Tibial nerve (tissue), 4 donors: ENCODE data around the gene ESYT2.

Experiments used
- CTCF ChIP-seq, 5 experiments: fragments of 200-600 bp in 3 of 5; fragments of 450-650 bp in 2 of 5; sonication (generic) in 3 of 5; IDR thresholded peaks; one replicate each; pipeline ENCODE4 v1.5.1; 2016 to 2019; ENCODE audit warnings: antibody characterized with exemption in 5 of 5, mild to moderate bottlenecking in 3 of 5, moderate library complexity in 2 of 5
- EP300 ChIP-seq, 2 donors: sonication (generic); formaldehyde crosslinking; IDR thresholded peaks; one replicate each; pipeline ENCODE4 v1.6.1; 2017; ENCODE audit warnings: antibody characterized with exemption in 2 of 2, mild to moderate bottlenecking in 1 of 2
- POLR2A ChIP-seq, 2 donors: fragments of 450-650 bp; IDR thresholded peaks; one replicate each; pipeline ENCODE4 v1.6.1; 2017; ENCODE audit warnings: antibody characterized with exemption in 2 of 2, mild to moderate bottlenecking in 2 of 2, moderate library complexity in 2 of 2

GRCh38 chr7:158685693-158686092 is 143.6 kb downstream of the ESYT2 start:
- TF ChIP-seq CTCF (IDR thresholded peaks at IDR 0.05) (no peak), POLR2A (IDR thresholded peaks at IDR 0.05) (no peak), EP300 (IDR thresholded peaks at IDR 0.05) (no peak)
